GM18861 (cell line): Measurements from ENCODE around the gene HS3ST2.
"Not testable (repeated sequence)": the region's sequence is repeated elsewhere in the genome, so short reads cannot be mapped to it uniquely, and the experiment has no call there.

Experiments
- ATAC-seq: cut with Tn5 transposase; IDR thresholded peaks from one replicate; pipeline ENCODE4 v1.9.1; 2021; ENCODE audit not compliant: unreplicated experiment

Gene HS3ST2

GRCh38 chr16:22874394-22874793 is 60.4 kb downstream of the HS3ST2 start:
- ATAC-seq = no peak

GRCh38 chr16:22878955-22879354 is 65.0 kb downstream of the HS3ST2 start:
- no peak for ATAC-seq

- ATAC-seq = no peak
Measured at GRCh38 chr16:22879466-22879865, 65.5 kb downstream of the HS3ST2 start.

- ATAC-seq = no peak
Measured at GRCh38 chr16:22882981-22883380, 69.0 kb downstream of the HS3ST2 start.

GRCh38 chr16:22885951-22886350 is 72.0 kb downstream of the HS3ST2 start:
- ATAC-seq = no peak

GRCh38 chr16:22886927-22887326 is 73.0 kb downstream of the HS3ST2 start:
- no peak for ATAC-seq

GRCh38 chr16:22887445-22887844 is 73.5 kb downstream of the HS3ST2 start:
- ATAC-seq = no peak

GRCh38 chr16:22888791-22889190 is 74.8 kb downstream of the HS3ST2 start:
- ATAC-seq = no peak

GRCh38 chr16:22890976-22891375 is 77.0 kb downstream of the HS3ST2 start:
- no peak for ATAC-seq

- no peak for ATAC-seq
Measured at GRCh38 chr16:22897184-22897583, 83.2 kb downstream of the HS3ST2 start.

GRCh38 chr16:22898131-22898530 is 84.2 kb downstream of the HS3ST2 start:
- ATAC-seq = no peak

GRCh38 chr16:22898874-22899348 is 84.9 kb downstream of the HS3ST2 start:
- no peak for ATAC-seq

GRCh38 chr16:22899567-22899966 is 85.6 kb downstream of the HS3ST2 start:
- ATAC-seq = not testable (repeated sequence)

GRCh38 chr16:22900863-22901262 is 86.9 kb downstream of the HS3ST2 start:
- no peak for ATAC-seq

- ATAC-seq = no peak
Measured at GRCh38 chr16:22901563-22901962, 87.6 kb downstream of the HS3ST2 start.

- ATAC-seq = no peak
Measured at GRCh38 chr16:22903716-22904115, 89.8 kb downstream of the HS3ST2 start.

GRCh38 chr16:22912654-22913053 is 98.7 kb downstream of the HS3ST2 start:
- no peak for ATAC-seq

GRCh38 chr16:22915003-22915402 is 101.0 kb downstream of the HS3ST2 start:
- no peak for ATAC-seq

- ATAC-seq = no peak
Measured at GRCh38 chr16:22923491-22923890, 109.5 kb downstream of the HS3ST2 start.

- no peak for ATAC-seq
Measured at GRCh38 chr16:22924492-22924891, 110.5 kb downstream of the HS3ST2 start.

- no peak for ATAC-seq
Measured at GRCh38 chr16:22926105-22926751, 112.3 kb downstream of the HS3ST2 start.

- no peak for ATAC-seq
Measured at GRCh38 chr16:22927306-22927705, 113.3 kb downstream of the HS3ST2 start.

GRCh38 chr16:22928882-22929435 is 115.0 kb downstream of the HS3ST2 start:
- no peak for ATAC-seq
